K562 (cell line): ENCODE measurements around the gene UQCRC1. TPM values are rescaled to one million over a fixed set of nuclear protein-coding genes. Genes with fewer than 3 reads are reported as not detected.

Experiments
- ATAC-seq: fragments of 200-7000 bp; cut with Tn5 transposase; 3 replicates; pipeline ENCODE4 v1.9.1; 2020; ENCODE audit warnings: moderate library complexity
- BruUV-seq: library from RNA; stranded (reverse); fragments of 400-500 nt; replicated peaks from 2 replicates; lab custom pipeline; 2021; lab: Mats Ljungman, UMichigan
- CTCF ChIA-PET: fragments of 300-600 bp; formaldehyde crosslinking; extraction: SDS; loops from one replicate; lab custom pipeline; 2021; ENCODE audit warnings: low intra/inter-chr PET ratio; lab: Yijun Ruan, JAX
- POLR2A ChIA-PET: fragments of 300-600, 350-650 bp; sonication (Branson Sonifier 250); formaldehyde crosslinking; extraction: SDS; loops from one replicate; lab custom pipeline; 2021; ENCODE audit warnings: antibody characterized with exemption, inconsistent platforms; lab: Yijun Ruan, JAX
- DNase-seq, 4 experiments: peaks; one replicate each; pipeline versions ENCODE4 v3.0.0 to v3.0.0-alpha.2; 2011 to 2018; ENCODE audit warnings: low spot score in 3 of 4, mixed read lengths in 3 of 4; ENCODE audit errors: extremely low read depth in 1 of 4
- FAIRE-seq: peaks from 2 replicates; lab custom pipeline; 2011; peaks lifted over from hg19 to GRCh38; lab: Jason Lieb, UNC
- H2AFZ ChIP-seq: 2 replicates; pipeline ENCODE4 v1.6.0; 2011; ENCODE audit warnings: low read depth, low read length, control low read depth, inconsistent platforms
- H3K27ac ChIP-seq: fragments of 200-600 bp; 3 replicates; pipeline ENCODE4 v1.8.0; 2011; ENCODE audit warnings: low read depth, mild to moderate bottlenecking, control low read depth, inconsistent platforms, low read length, moderate library complexity, mixed read lengths; ENCODE audit errors: extremely low read depth
- H3K27me3 ChIP-seq, 2 experiments: fragments of 300-600 bp in 1 of 2; 2 replicates in 1 of 2; 3 replicates in 1 of 2; pipeline versions ENCODE4 v1.6.0 to v1.8.0; 2011; ENCODE audit warnings: inconsistent platforms in 2 of 2, low read length in 2 of 2, mild to moderate bottlenecking in 1 of 2, mixed read lengths in 1 of 2, moderate library complexity in 1 of 2; ENCODE audit not compliant: control insufficient read depth in 2 of 2, insufficient read depth in 2 of 2
- H3K36me3 ChIP-seq: fragments of 300-600 bp; 3 replicates; pipeline ENCODE4 v1.8.0; 2011; ENCODE audit warnings: mild to moderate bottlenecking, low read length, inconsistent platforms; ENCODE audit not compliant: control insufficient read depth, insufficient read depth
- H3K4me1 ChIP-seq, 2 experiments: fragments of 200-600 bp in 1 of 2; replicated peaks in 1 of 2; 2 replicates in 1 of 2; 3 replicates in 1 of 2; pipeline versions ENCODE4 v1.5.1 to v1.8.0; 2011; ENCODE audit warnings: inconsistent platforms in 2 of 2, low read length in 2 of 2, mild to moderate bottlenecking in 1 of 2, mixed read lengths in 1 of 2, moderate library complexity in 1 of 2; ENCODE audit not compliant: control insufficient read depth in 2 of 2, insufficient read depth in 2 of 2
- H3K4me2 ChIP-seq: 2 replicates; pipeline ENCODE4 v1.6.1; 2011; ENCODE audit warnings: low read length, control low read depth, inconsistent platforms, mixed read lengths; ENCODE audit not compliant: insufficient read depth
- H3K4me3 ChIP-seq: fragments of 200-600 bp; sonication (generic), shearing (Covaris generic); 2 replicates; pipeline ENCODE4 v1.5.1; 2016; ENCODE audit warnings: control low read depth, inconsistent platforms
- H3K79me2 ChIP-seq: fragments of 200-600 bp; 3 replicates; pipeline ENCODE4 v1.8.0; 2011; ENCODE audit warnings: low read length, inconsistent platforms; ENCODE audit not compliant: control insufficient read depth, insufficient read depth
- H3K9ac ChIP-seq, 2 experiments: 2 replicates each; pipeline versions ENCODE4 v1.6.0 to v1.6.1; 2011; ENCODE audit warnings: low read depth in 2 of 2, low read length in 2 of 2, control low read depth in 1 of 2, inconsistent platforms in 1 of 2, mild to moderate bottlenecking in 1 of 2, mixed read lengths in 1 of 2; ENCODE audit not compliant: insufficient read depth in 1 of 2
- H3K9me1 ChIP-seq: one replicate; pipeline ENCODE4 v1.6.0; 2011; ENCODE audit warnings: inconsistent platforms, mild to moderate bottlenecking, low read length, moderate library complexity; ENCODE audit not compliant: control insufficient read depth, insufficient read depth
- H3K9me3 ChIP-seq: replicated peaks from 2 replicates; pipeline ENCODE4 v1.5.1; 2011; ENCODE audit warnings: low read depth, low read length, inconsistent platforms; ENCODE audit not compliant: control insufficient read depth, insufficient read depth
- H4K20me1 ChIP-seq: replicated peaks from 2 replicates; pipeline ENCODE4 v1.6.1; 2011; ENCODE audit warnings: low read length, inconsistent platforms, mixed read lengths; ENCODE audit not compliant: control insufficient read depth, insufficient read depth
- E2F5 ChIP-seq: sonication (generic); formaldehyde crosslinking; IDR thresholded peaks from 2 replicates; pipeline ENCODE4 v1.8.0; 2022; ENCODE audit warnings: mild to moderate bottlenecking, missing genetic modification reagents
- E2F6 ChIP-seq, 2 experiments: IDR thresholded peaks; 2 replicates each; pipeline ENCODE4 v1.6.1; 2011; ENCODE audit warnings: borderline replicate concordance in 1 of 2, control low read depth in 1 of 2, low read depth in 1 of 2, low read length in 1 of 2, mild to moderate bottlenecking in 1 of 2, mixed read lengths in 1 of 2, moderate library complexity in 1 of 2; ENCODE audit not compliant: insufficient read depth in 1 of 2, insufficient read length in 1 of 2, poor library complexity in 1 of 2, severe bottlenecking in 1 of 2; ENCODE audit errors: extremely low read depth in 1 of 2
- ETV6 ChIP-seq, 3 experiments: fragments of 150-350 bp in 1 of 3; sonication (generic) in 1 of 3; formaldehyde crosslinking in 1 of 3; IDR thresholded peaks; 2 replicates each; pipeline versions ENCODE4 v1.6.1 to v1.8.0; 2014 to 2022; ENCODE audit warnings: borderline replicate concordance in 2 of 3, low read depth in 2 of 3, antibody characterized with exemption in 1 of 3, low read length in 1 of 3, mild to moderate bottlenecking in 1 of 3, missing genetic modification reagents in 1 of 3
- FOXJ2 ChIP-seq: fragments of 200-800 bp; sonication (Bioruptor generic); IDR thresholded peaks from 2 replicates; pipeline ENCODE4 v1.6.1; 2016; ENCODE audit warnings: missing genetic modification characterization, missing compliant biosample characterization
- HDGF ChIP-seq: fragments of 450-650 bp; IDR thresholded peaks from 2 replicates; pipeline ENCODE4 v1.6.1; 2016
- HNRNPLL ChIP-seq: fragments of 200-400 bp; formaldehyde crosslinking; IDR thresholded peaks from 2 replicates; pipeline ENCODE4 v1.6.1; 2017; ENCODE audit warnings: low read length, low read depth, mild to moderate bottlenecking; ENCODE audit not compliant: poor library complexity, severe bottlenecking
- PHB ChIP-seq: fragments of 250-450 bp; sonication (Bioruptor Pico); IDR thresholded peaks from 2 replicates; pipeline ENCODE4 v1.5.0; 2021
- TEAD1 ChIP-seq, 2 experiments: fragments of 450-650 bp in 1 of 2; sonication (generic) in 1 of 2; formaldehyde crosslinking; IDR thresholded peaks; 2 replicates each; pipeline versions ENCODE4 v1.4.0 to v1.8.0; 2020 to 2022; ENCODE audit warnings: mild to moderate bottlenecking in 2 of 2, missing genetic modification reagents in 1 of 2
- TRIM24 ChIP-seq, 2 experiments: fragments of 450-650 bp; IDR thresholded peaks; 2 replicates each; pipeline ENCODE4 v1.6.1; 2016
- ZBTB33 ChIP-seq: sonication (generic); formaldehyde crosslinking; IDR thresholded peaks from 2 replicates; pipeline ENCODE4 v1.8.1; 2023; ENCODE audit warnings: mild to moderate bottlenecking, missing genetic modification reagents
- whole genome bisulfite sequencing: fragments of 100-300 bp; shearing (Covaris generic); methylation state at CpG from one replicate; pipeline ENCODE4 v1.1.6; 2016; ENCODE audit warnings: low coverage, mixed read lengths; ENCODE audit not compliant: insufficient coverage; ENCODE audit errors: missing lambda C conversion rate; 5-methylcytosine and 5-hydroxymethylcytosine counted together
- in situ Hi-C: fragments of 300-500 bp; cut with MboI; formaldehyde crosslinking; loops from 4 replicates; pipeline ENCODE4 v1.15.0; 2018; ENCODE audit warnings: inconsistent platforms, mixed read lengths
- intact Hi-C: fragments of 100-400 bp; cut with micrococcal nuclease; formaldehyde crosslinking; loops from 2 replicates; pipeline ENCODE4 v1.14.2; 2022
- polyA plus RNA-seq, 8 experiments: library from polyadenylated mRNA; depleted of rRNA in 4 of 8; stranded (reverse) in 5 of 8; unstranded in 3 of 8; fragments of >200 nt; fragmentation: Nextera tagmentation in 2 of 8; fragmentation: Illumina TruSeq in 1 of 8; extraction: Ambion mirVana in 2 of 8; extraction: Trizol in 1 of 8; gene quantifications; 2 replicates each; pipeline versions ENCODE4 v1.2.1 to v1.2.3, GENCODE V29; 2011 to 2014; ENCODE audit warnings: inconsistent platforms in 1 of 8, missing spikeins in 1 of 8
- total RNA-seq, 7 experiments: library from RNA; depleted of rRNA in 6 of 7; stranded (reverse); fragments of >200 nt in 6 of 7; fragmentation: Illumina TruSeq in 2 of 7; extraction: Trizol in 2 of 7; gene quantifications; 2 replicates each; pipeline versions ENCODE4 v1.2.1 to v1.2.3, GENCODE V29; 2011 to 2021; ENCODE audit warnings: low replicate concordance in 1 of 7

UQCRC1 gene
- total and polyA plus RNA-seq, 9 of the 15 experiments (the other 6 are each of a cell fraction or from before 2014, with no cell fraction given): 125 to 424 (median 268) TPM

GRCh38 chr3:48609088-48610005 lies at the start of gene UQCRC1 (continued):
- TF ChIP-seq E2F5 (CRISPR knock-in tag) (0 out of 2 replicates have a peak, but pooled peaks have one; percentile 44), TRIM24 (IDR thresholded peaks at IDR 0.05) (no peak), PHB (no peak), ETV6 (IDR thresholded peaks at IDR 0.05; ENCODE audit: borderline replicate concordance in 1 of 2, low read depth in 2 of 2, low read length in 1 of 2) (no peak), ETV6 (CRISPR knock-in tag; IDR thresholded peaks at IDR 0.05; ENCODE audit: borderline replicate concordance) (no peak), HDGF (no peak), E2F6 (IDR thresholded peaks at IDR 0.05; ENCODE audit: borderline replicate concordance in 1 of 2, extremely low read depth in 1 of 2, insufficient read depth in 1 of 2, insufficient read length in 1 of 2, low read depth in 1 of 2, low read length in 1 of 2, poor library complexity in 1 of 2, severe bottlenecking in 1 of 2) (peak; percentile 28 to 67)

GRCh38 chr3:48656841-48657281 lies 47.4 kb upstream of the UQCRC1 start:
- Histone ChIP-seq H4K20me1 (no peaks in the 10 kb centered on the region), H3K4me2 (no peak overlapping the region), H3K4me1 (peaks cover 0 to 14% of the 10 kb centered on the region in 2 experiments; a peak in 2 of 5 replicates), H3K9me3 (no peaks in the 10 kb centered on the region), H3K27ac (no peak overlapping the region), H3K9ac (no peak overlapping the region), H3K27me3 (no peaks in the 10 kb centered on the region; a peak in 1 of 5 replicates), H3K4me3 (no peak overlapping the region), H3K79me2 (no peaks in the 10 kb centered on the region), H3K36me3 (no peaks in the 10 kb centered on the region), H2AFZ (no peak overlapping the region), H3K9me1 (no peaks in the 10 kb centered on the region)
- FAIRE-seq: no peak
- intact Hi-C loops: no loop called here
- POLR2A ChIA-PET: no interaction called here
- no TSS peak for BruUV-seq
- CTCF ChIA-PET: no interaction called here
- no peak for DNase-seq
- in situ Hi-C loops: no loop called here
- 78% methylated on average over 11 of the region's 45 CpGs for WGBS
- TF ChIP-seq HNRNPLL (no peak), ZBTB33 (CRISPR knock-in tag) (0 out of 2 replicates have a peak, but pooled peaks have one; percentile 11), FOXJ2 (tag) (no peak), TEAD1 (CRISPR knock-in tag; IDR thresholded peaks at IDR 0.05) (no peak)
- ATAC-seq: no peak
